MM.1S (cell line): Measurements from ENCODE around the gene GRIK2.
"Not testable (repeated sequence)": the region's sequence is repeated elsewhere in the genome, so short reads cannot be mapped to it uniquely, and the experiment has no call there.

Source experiments
- CTCF ChIP-seq: fragments of 300-600 bp; sonication (generic); IDR thresholded peaks from 2 replicates; pipeline ENCODE4 v1.5.1; 2016; ENCODE audit warnings: antibody characterized with exemption, low read length, mixed read lengths
- EZH2phosphoT487 ChIP-seq: fragments of 300-600 bp; sonication (generic); IDR thresholded peaks from 2 replicates; pipeline ENCODE4 v1.6.1; 2018; ENCODE audit warnings: antibody characterized with exemption, low read length

- TF ChIP-seq CTCF, EZH2phosphoT487: not testable (repeated sequence)
Observed at GRCh38 chr6:101638865-101639264, 245.4 kb downstream of the GRIK2 start.
